Measurements from ENCODE around the gene MBNL1. TPM values are rescaled to one million over a fixed set of nuclear protein-coding genes. Genes with fewer than 3 reads are reported as not detected.

The MBNL1 gene
- polyA plus RNA-seq, 3 donors = 190 to 204 (median 191) TPM

DNA sequence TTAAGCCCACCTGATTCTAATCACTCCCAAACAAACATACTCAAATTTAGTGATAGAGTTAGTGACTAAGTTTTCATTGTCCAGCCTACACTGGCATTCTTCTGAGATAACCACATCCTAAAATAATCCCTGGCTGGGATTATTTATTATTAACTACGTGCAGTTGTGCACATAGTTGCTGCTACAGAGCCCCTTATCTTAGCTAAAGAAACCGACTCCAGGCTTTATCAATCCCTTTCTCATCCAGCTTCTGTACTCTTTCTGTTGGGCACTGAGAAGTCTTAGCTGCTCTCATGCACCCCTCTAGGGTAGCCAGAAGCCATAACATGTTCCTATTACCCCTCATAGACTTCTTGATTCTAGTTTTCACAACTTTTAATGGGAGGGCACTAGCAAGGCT lies 208.7 kb downstream of the MBNL1 start:
- H3K27me3 Mint-ChIP-seq (ENCODE audit: low read depth in 3 of 3) = peaks cover 0 to 2% (median 0%) of the 10 kb centered on the region in 3 donors
- intact Hi-C loops (cut with micrococcal nuclease) = no loop called here
- no peak for DNase-seq
- no peak overlapping the region for H2AFZ ChIP-seq (ENCODE audit: insufficient read depth, low read depth, low read length, poor library complexity, severe bottlenecking)
- no peak overlapping the region for H3K27ac Mint-ChIP-seq
- H4K20me1 ChIP-seq (ENCODE audit: insufficient read depth, low read length) = no peaks in the 10 kb centered on the region
- H3K9ac ChIP-seq (ENCODE audit: insufficient read depth, low read length, poor library complexity, severe bottlenecking) = no peak overlapping the region
- H3K79me2 ChIP-seq (ENCODE audit: insufficient read depth, low read length) = no peaks in the 10 kb centered on the region
- no peak overlapping the region for H3K4me3 ChIP-seq (replicated peaks in 1 of 3; ENCODE audit: low read depth in 2 of 3, low read length in 3 of 3)
- H3K27ac ChIP-seq (ENCODE audit: low read depth in 1 of 2, low read length in 2 of 2) = no peak overlapping the region
- no peaks in the 10 kb centered on the region for H3K36me3 ChIP-seq (replicated peaks in 1 of 2; ENCODE audit: control insufficient read depth in 1 of 2, insufficient read depth in 2 of 2, low read length in 2 of 2)
- peaks cover 12% of the 10 kb centered on the region for H3K4me1 Mint-ChIP-seq
- no peak overlapping the region for H3K4me3 Mint-ChIP-seq
- H3K9me3 ChIP-seq (replicated peaks in 1 of 2; ENCODE audit: control insufficient read depth in 1 of 2, insufficient read depth in 1 of 2, low read length in 2 of 2) = peaks cover 0 to 5% of the 10 kb centered on the region in 2 donors
- H3K27me3 ChIP-seq (ENCODE audit: control insufficient read depth in 2 of 2, insufficient read depth in 2 of 2, low read length in 2 of 2) = no peaks in the 10 kb centered on the region
- peaks cover 2 to 13% (median 6%) of the 10 kb centered on the region in 7 donors for H3K9me3 Mint-ChIP-seq
- no peaks in the 10 kb centered on the region for H3K36me3 Mint-ChIP-seq
- WGBS (ENCODE audit: insufficient coverage) = 88% methylated on average over 1 of the region's 2 CpGs
- no peak overlapping the region for H3K4me2 ChIP-seq (replicated peaks; ENCODE audit: extremely low read depth, low read length, poor library complexity, severe bottlenecking)
- TF ChIP-seq, protein P1, sequence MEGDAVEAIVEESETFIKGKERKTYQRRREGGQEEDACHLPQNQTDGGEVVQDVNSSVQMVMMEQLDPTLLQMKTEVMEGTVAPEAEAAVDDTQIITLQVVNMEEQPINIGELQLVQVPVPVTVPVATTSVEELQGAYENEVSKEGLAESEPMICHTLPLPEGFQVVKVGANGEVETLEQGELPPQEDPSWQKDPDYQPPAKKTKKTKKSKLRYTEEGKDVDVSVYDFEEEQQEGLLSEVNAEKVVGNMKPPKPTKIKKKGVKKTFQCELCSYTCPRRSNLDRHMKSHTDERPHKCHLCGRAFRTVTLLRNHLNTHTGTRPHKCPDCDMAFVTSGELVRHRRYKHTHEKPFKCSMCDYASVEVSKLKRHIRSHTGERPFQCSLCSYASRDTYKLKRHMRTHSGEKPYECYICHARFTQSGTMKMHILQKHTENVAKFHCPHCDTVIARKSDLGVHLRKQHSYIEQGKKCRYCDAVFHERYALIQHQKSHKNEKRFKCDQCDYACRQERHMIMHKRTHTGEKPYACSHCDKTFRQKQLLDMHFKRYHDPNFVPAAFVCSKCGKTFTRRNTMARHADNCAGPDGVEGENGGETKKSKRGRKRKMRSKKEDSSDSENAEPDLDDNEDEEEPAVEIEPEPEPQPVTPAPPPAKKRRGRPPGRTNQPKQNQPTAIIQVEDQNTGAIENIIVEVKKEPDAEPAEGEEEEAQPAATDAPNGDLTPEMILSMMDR (IDR thresholded peaks at IDR 0.05) = no peak
- H3K4me1 ChIP-seq (ENCODE audit: control insufficient read depth in 1 of 2, insufficient read depth in 2 of 2, low read length in 2 of 2) = peaks cover under 1 to 10% of the 10 kb centered on the region in 2 donors

DNA sequence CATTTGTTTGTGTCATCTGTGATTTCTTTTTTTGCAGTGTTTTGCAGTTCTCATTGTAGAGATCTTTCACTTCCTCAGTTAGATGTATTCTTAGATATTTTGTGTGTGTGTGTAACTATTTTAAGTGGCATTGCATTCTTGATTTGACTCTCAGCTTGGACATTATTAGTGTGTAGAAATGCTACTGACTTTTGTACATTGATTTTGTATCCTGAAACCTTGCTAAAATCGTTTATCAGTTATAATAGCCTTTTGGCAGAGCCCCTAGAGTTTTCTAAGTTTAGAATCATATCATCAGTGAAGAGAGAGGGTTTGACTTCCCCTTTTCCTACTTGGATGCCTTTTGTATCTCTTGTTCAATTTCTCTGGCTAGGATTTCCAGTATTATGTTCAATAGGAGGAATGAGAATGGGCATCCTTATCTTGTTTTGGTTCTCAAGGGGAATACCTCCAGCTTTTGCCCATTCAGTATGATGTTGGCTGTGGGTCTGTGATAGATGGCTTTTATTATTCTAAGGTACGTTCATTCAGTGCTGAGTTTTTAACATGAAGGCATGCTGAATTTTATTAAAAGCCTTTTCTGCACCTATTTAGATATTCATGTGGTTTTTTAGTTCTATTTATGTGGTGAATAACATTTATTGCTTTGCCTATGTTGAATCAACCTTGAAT lies 211.7 kb downstream of the MBNL1 start:
- DNase-seq = peak in 1 of 3 donors; percentile 4
- peaks cover 9% of the 10 kb centered on the region for H3K4me1 Mint-ChIP-seq

More for the DNA sequence above, 211.7 kb downstream of the MBNL1 start:
- peaks cover 0 to 5% of the 10 kb centered on the region in 2 donors for H3K9me3 ChIP-seq (replicated peaks in 1 of 2; ENCODE audit: control insufficient read depth in 1 of 2, insufficient read depth in 1 of 2, low read length in 2 of 2)
- Mint-ChIP-seq H3K36me3 (no peaks in the 10 kb centered on the region), H3K27ac (peak overlapping the region in 1 of 7 donors; percentile 51), H3K4me3 (no peak overlapping the region), H3K9me3 (peaks cover 2 to 24% (median 10%) of the 10 kb centered on the region in 7 donors), H3K27me3 (ENCODE audit: low read depth in 3 of 3) (peaks cover 0 to 2% (median 0%) of the 10 kb centered on the region in 3 donors)
- no peaks in the 10 kb centered on the region for H3K79me2 ChIP-seq (ENCODE audit: insufficient read depth, low read length)
- no peak overlapping the region for H3K4me2 ChIP-seq (replicated peaks; ENCODE audit: extremely low read depth, low read length, poor library complexity, severe bottlenecking)
- H3K27me3 ChIP-seq (ENCODE audit: control insufficient read depth in 2 of 2, insufficient read depth in 2 of 2, low read length in 2 of 2) = no peaks in the 10 kb centered on the region
- H3K4me1 ChIP-seq (ENCODE audit: control insufficient read depth in 1 of 2, insufficient read depth in 2 of 2, low read length in 2 of 2) = peaks cover 0 to 10% of the 10 kb centered on the region in 2 donors
- H3K27ac ChIP-seq (ENCODE audit: low read depth in 1 of 2, low read length in 2 of 2) = no peak overlapping the region
- no peaks in the 10 kb centered on the region for H4K20me1 ChIP-seq (ENCODE audit: insufficient read depth, low read length)
- intact Hi-C loops (cut with micrococcal nuclease) = no loop called here
- no peaks in the 10 kb centered on the region for H3K36me3 ChIP-seq (replicated peaks in 1 of 2; ENCODE audit: control insufficient read depth in 1 of 2, insufficient read depth in 2 of 2, low read length in 2 of 2)
- no peak overlapping the region for H2AFZ ChIP-seq (ENCODE audit: insufficient read depth, low read depth, low read length, poor library complexity, severe bottlenecking)
- TF ChIP-seq, protein P1 (IDR thresholded peaks at IDR 0.05) = no peak
- WGBS (ENCODE audit: insufficient coverage) = no CpG with 5 or more reads among the region's 2 CpGs
- H3K9ac ChIP-seq (ENCODE audit: insufficient read depth, low read length, poor library complexity, severe bottlenecking) = no peak overlapping the region
- H3K4me3 ChIP-seq (replicated peaks in 1 of 3; ENCODE audit: low read depth in 2 of 3, low read length in 3 of 3) = no peak overlapping the region
